ENCODE results near the gene TNNI3K. TPM values are rescaled to one million over a fixed set of nuclear protein-coding genes. Genes with fewer than 3 reads are reported as not detected.

Gene TNNI3K
- total RNA-seq (2014; rRNA removed) (not detected in 2 replicates), Bru-seq, nascent RNA (percentile 16 among the genes with signal in this experiment), BruChase-seq, experiment 1, labeled RNA remaining after a 6-hour chase (percentile 26 among the genes with signal in this experiment), BruChase-seq, experiment 2, labeled RNA remaining after a 2-hour chase (percentile 32 among the genes with signal in this experiment)
- long read RNA-seq, partial matches to known transcripts, result 1 of 1 reads
- long read RNA-seq, other reads (novel, unspliced or antisense), result 0 of 1 reads

DNA sequence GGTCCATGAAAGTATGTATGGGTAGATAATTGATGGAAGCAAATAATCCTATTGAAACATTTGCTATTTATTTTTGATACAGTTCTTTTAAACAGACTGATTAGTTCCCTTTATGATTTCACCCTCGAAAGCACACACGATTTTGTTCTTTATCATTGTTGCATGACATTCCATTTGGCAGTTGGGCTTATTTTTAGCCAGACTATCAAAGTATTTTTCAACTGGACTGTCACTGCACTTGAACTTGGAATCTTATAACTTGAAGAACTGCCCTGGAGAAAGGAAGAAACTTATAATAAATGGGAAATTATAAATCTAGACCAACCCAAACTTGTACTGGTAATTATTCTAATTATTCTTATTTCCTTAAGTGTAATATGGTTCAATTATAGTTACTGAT, at the start of gene TNNI3K:
Gene TNNI3K (plus strand): TSS at position 235 of the 400 bp plus-strand sequence. CDS start 65 bp downstream, at position 300.
- Histone ChIP-seq H3K9me3 (ENCODE audit: low read length) (no peaks in the 10 kb centered on the region), H3K9ac (ENCODE audit: low read length) (no peak within 1 kb of the TSS), H3K27ac (ENCODE audit: low read length) (no peak within 1 kb of the TSS), H3K4me2 (ENCODE audit: low read length) (no peak within 1 kb of the TSS), H3K79me2 (ENCODE audit: low read length) (no peaks in the 10 kb centered on the region), H3F3A (ENCODE audit: low read length, unreplicated experiment) (no peaks in the 10 kb centered on the region), H3K4me1 (ENCODE audit: insufficient read depth, low read length) (no peaks in the 10 kb centered on the region), H3K27me3 (ENCODE audit: low read length) (peaks cover 30% of the 10 kb centered on the region), H3K9me2 (replicated peaks; ENCODE audit: low read length) (no peaks in the 10 kb centered on the region), H2AFZ (ENCODE audit: low read length) (no peak within 1 kb of the TSS), H3K4me3 (ENCODE audit: low read length) (no peak within 1 kb of the TSS), H4K20me1 (ENCODE audit: low read length) (no peaks in the 10 kb centered on the region), H3K36me3 (ENCODE audit: low read depth, low read length) (no peaks in the 10 kb centered on the region)
- TF ChIP-seq EZH2 (IDR thresholded peaks at IDR 0.05; ENCODE audit: low read length, unreplicated experiment) (no peak), EZH2phosphoT487 (IDR thresholded peaks at IDR 0.05; ENCODE audit: borderline replicate concordance, low read length) (no peak)
- TF ChIP-seq, protein P1, sequence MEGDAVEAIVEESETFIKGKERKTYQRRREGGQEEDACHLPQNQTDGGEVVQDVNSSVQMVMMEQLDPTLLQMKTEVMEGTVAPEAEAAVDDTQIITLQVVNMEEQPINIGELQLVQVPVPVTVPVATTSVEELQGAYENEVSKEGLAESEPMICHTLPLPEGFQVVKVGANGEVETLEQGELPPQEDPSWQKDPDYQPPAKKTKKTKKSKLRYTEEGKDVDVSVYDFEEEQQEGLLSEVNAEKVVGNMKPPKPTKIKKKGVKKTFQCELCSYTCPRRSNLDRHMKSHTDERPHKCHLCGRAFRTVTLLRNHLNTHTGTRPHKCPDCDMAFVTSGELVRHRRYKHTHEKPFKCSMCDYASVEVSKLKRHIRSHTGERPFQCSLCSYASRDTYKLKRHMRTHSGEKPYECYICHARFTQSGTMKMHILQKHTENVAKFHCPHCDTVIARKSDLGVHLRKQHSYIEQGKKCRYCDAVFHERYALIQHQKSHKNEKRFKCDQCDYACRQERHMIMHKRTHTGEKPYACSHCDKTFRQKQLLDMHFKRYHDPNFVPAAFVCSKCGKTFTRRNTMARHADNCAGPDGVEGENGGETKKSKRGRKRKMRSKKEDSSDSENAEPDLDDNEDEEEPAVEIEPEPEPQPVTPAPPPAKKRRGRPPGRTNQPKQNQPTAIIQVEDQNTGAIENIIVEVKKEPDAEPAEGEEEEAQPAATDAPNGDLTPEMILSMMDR (conservative IDR thresholded peaks at IDR 0.05; ENCODE audit: low read depth, low read length), result no peak
- intact Hi-C loops (cut with micrococcal nuclease), result no loop called here
- CTCF ChIA-PET, result no interaction called here
- no peak for DNase-seq
- POLR2A ChIA-PET (ENCODE audit: unreplicated experiment), result no interaction called here
- BruUV-seq (replicated peaks), result no TSS peak
- no peak for ATAC-seq

GRCh38 chr1:74193908-74194307, 41.3 kb upstream of the TNNI3K start:
- H3K27me3 ChIP-seq (ENCODE audit: low read length), result no peaks in the 10 kb centered on the region
- TF ChIP-seq, protein P1 (conservative IDR thresholded peaks at IDR 0.05; ENCODE audit: low read depth, low read length), result no peak
- no peak for TF ChIP-seq EZH2phosphoT487 (IDR thresholded peaks at IDR 0.05; ENCODE audit: borderline replicate concordance, low read length)
- no peak for TF ChIP-seq EZH2 (IDR thresholded peaks at IDR 0.05; ENCODE audit: low read length, unreplicated experiment)
- H3K4me1 ChIP-seq (ENCODE audit: insufficient read depth, low read length), result peaks cover 9% of the 10 kb centered on the region; the same call in 1 of the 2 replicates
- H3F3A ChIP-seq (ENCODE audit: low read length, unreplicated experiment), result no peaks in the 10 kb centered on the region
- H3K4me2 ChIP-seq (ENCODE audit: low read length), result no peak overlapping the region
- no peaks in the 10 kb centered on the region for H3K9me2 ChIP-seq (replicated peaks; ENCODE audit: low read length)
- no TSS peak for BruUV-seq (replicated peaks)
- H3K27ac ChIP-seq (ENCODE audit: low read length), result no peak overlapping the region
- H3K36me3 ChIP-seq (ENCODE audit: low read depth, low read length), result no peaks in the 10 kb centered on the region
- CTCF ChIA-PET, result no interaction called here
- no peak overlapping the region for H3K9ac ChIP-seq (ENCODE audit: low read length)
- H3K79me2 ChIP-seq (ENCODE audit: low read length), result no peaks in the 10 kb centered on the region
- peak; percentile 24 for DNase-seq
- 0 out of 2 replicates have a peak, but pooled peaks have one; percentile 14 for ATAC-seq
- H3K4me3 ChIP-seq (ENCODE audit: low read length), result no peak overlapping the region
- H3K9me3 ChIP-seq (ENCODE audit: low read length), result no peaks in the 10 kb centered on the region
- POLR2A ChIA-PET (ENCODE audit: unreplicated experiment), result no interaction called here
- H2AFZ ChIP-seq (ENCODE audit: low read length), result no peak overlapping the region
- H4K20me1 ChIP-seq (ENCODE audit: low read length), result no peaks in the 10 kb centered on the region
- intact Hi-C loops (cut with micrococcal nuclease), result loop anchor here (1.0 to 10.0 kb wide), 2 partner anchors 161 to 275 kb away; no protein-coding TSS in a partner anchor

- ChIA-PET POLR2A (ENCODE audit: unreplicated experiment) (no interaction called here), CTCF (interaction anchor here (0.6 kb wide), 1 partner anchor 12 kb away, joined by 3 read pairs; no protein-coding TSS in a partner anchor)
- Histone ChIP-seq H3K9me2 (replicated peaks; ENCODE audit: low read length) (no peaks in the 10 kb centered on the region), H3K4me2 (ENCODE audit: low read length) (no peak overlapping the region), H3K79me2 (ENCODE audit: low read length) (no peaks in the 10 kb centered on the region), H3K4me3 (ENCODE audit: low read length) (no peak overlapping the region), H2AFZ (ENCODE audit: low read length) (no peak overlapping the region), H3K9me3 (ENCODE audit: low read length) (no peaks in the 10 kb centered on the region), H3K36me3 (ENCODE audit: low read depth, low read length) (no peaks in the 10 kb centered on the region), H3K27ac (ENCODE audit: low read length) (no peak overlapping the region), H3K9ac (ENCODE audit: low read length) (no peak overlapping the region), H3F3A (ENCODE audit: low read length, unreplicated experiment) (no peaks in the 10 kb centered on the region), H3K27me3 (ENCODE audit: low read length) (no peaks in the 10 kb centered on the region), H3K4me1 (ENCODE audit: insufficient read depth, low read length) (peaks cover 12% of the 10 kb centered on the region; the same call in 1 of the 2 replicates), H4K20me1 (ENCODE audit: low read length) (no peaks in the 10 kb centered on the region)
- TF ChIP-seq EZH2phosphoT487 (IDR thresholded peaks at IDR 0.05; ENCODE audit: borderline replicate concordance, low read length) (no peak), EZH2 (IDR thresholded peaks at IDR 0.05; ENCODE audit: low read length, unreplicated experiment) (no peak)
- TF ChIP-seq, protein P1 (conservative IDR thresholded peaks at IDR 0.05; ENCODE audit: low read depth, low read length), result no peak
- no TSS peak for BruUV-seq (replicated peaks)
- ATAC-seq, result no peak
- DNase-seq, result no peak
- intact Hi-C loops (cut with micrococcal nuclease), result loop anchor here (5.0 to 10.0 kb wide), 2 partner anchors 159 to 497 kb away; no protein-coding TSS in a partner anchor
Measured at GRCh38 chr1:74195339-74195738, 39.8 kb upstream of the TNNI3K start.
